Lung (tissue), 12 donors: ENCODE measurements around the gene LTBP1. TPM values are rescaled to one million over a fixed set of nuclear protein-coding genes. Genes with fewer than 3 reads are reported as not detected.
A peak's percentile ranks its signal among the peaks of the same experiment; 100 is the strongest.

Experiments
- ATAC-seq: fragments of 200-7000 bp; cut with Tn5 transposase; one replicate; pipeline ENCODE4 v1.9.1; 2020; ENCODE audit warnings: moderate number of reproducible peaks; ENCODE audit not compliant: insufficient read depth, low FRiP score
- DNase-seq, 3 donors: peaks; one replicate each; pipeline ENCODE4 v3.0.0-alpha.2; 2013 to 2017
- H3K27ac ChIP-seq, 2 donors: one replicate each; pipeline ENCODE4 v1.5.1; 2013; ENCODE audit warnings: mild to moderate bottlenecking in 2 of 2, moderate library complexity in 2 of 2, control low read depth in 1 of 2, inconsistent platforms in 1 of 2, low read depth in 1 of 2, low read length in 1 of 2
- H3K27me3 ChIP-seq, 3 donors: one replicate each; pipeline ENCODE4 v1.5.1; 2013; ENCODE audit warnings: low read length in 2 of 3; ENCODE audit not compliant: control insufficient read depth in 3 of 3, insufficient read depth in 3 of 3
- H3K36me3 ChIP-seq, 4 donors: one replicate each; pipeline ENCODE4 v1.5.1; 2013; ENCODE audit warnings: low read length in 4 of 4, mild to moderate bottlenecking in 1 of 4, moderate library complexity in 1 of 4; ENCODE audit not compliant: control insufficient read depth in 4 of 4, insufficient read depth in 4 of 4
- H3K4me1 ChIP-seq, 5 donors: one replicate each; pipeline ENCODE4 v1.5.1; 2013; ENCODE audit warnings: low read length in 5 of 5, mild to moderate bottlenecking in 2 of 5, moderate library complexity in 1 of 5; ENCODE audit not compliant: control insufficient read depth in 5 of 5, insufficient read depth in 5 of 5
- H3K4me3 ChIP-seq: one replicate; pipeline ENCODE4 v1.5.1; 2013; ENCODE audit warnings: mild to moderate bottlenecking, control low read depth, moderate library complexity
- H3K9ac ChIP-seq, 2 donors: one replicate each; pipeline ENCODE4 v1.5.1; 2013; ENCODE audit warnings: low read length in 2 of 2, control low read depth in 1 of 2; ENCODE audit not compliant: insufficient read depth in 1 of 2
- H3K9me3 ChIP-seq, 4 donors: one replicate each; pipeline ENCODE4 v1.5.1; 2013; ENCODE audit warnings: low read length in 3 of 4, mild to moderate bottlenecking in 1 of 4, moderate library complexity in 1 of 4; ENCODE audit not compliant: control insufficient read depth in 4 of 4, insufficient read depth in 3 of 4
- CTCF ChIP-seq: IDR thresholded peaks from 2 replicates; pipeline ENCODE4 v1.5.1; 2012; ENCODE audit warnings: mild to moderate bottlenecking; ENCODE audit errors: control extremely low read depth, extremely low read depth
- whole genome bisulfite sequencing, 2 donors: extraction: QIAGEN DNeasy Blood & Tissue Kit; methylation state at CpG; one replicate each; pipeline ENCODE4 v1.1.7; 2013; 5-methylcytosine and 5-hydroxymethylcytosine counted together
- polyA plus RNA-seq, 2 donors: library from polyadenylated mRNA; stranded (reverse); fragments of 200-250 nt; gene quantifications; one replicate each; pipeline ENCODE4 v1.2.1, GENCODE V29; 2013
- total RNA-seq, 2 donors: library from RNA; depleted of rRNA in 1 of 2; stranded (reverse); fragments of >200 nt in 1 of 2; gene quantifications; one replicate each; pipeline ENCODE4 v1.2.1, GENCODE V29; 2014 to 2021
- donor health status: control.
- donor health status: control.
- donor health status: Bipolar disorder and iron deficiency.
- donor health status: healthy.
- donor health status: DM: yes; HTN: yes; CAD: no.

Gene LTBP1
- total and polyA plus RNA-seq, 4 donors: 8.8 to 57.4 (median 28.6) TPM

DNA sequence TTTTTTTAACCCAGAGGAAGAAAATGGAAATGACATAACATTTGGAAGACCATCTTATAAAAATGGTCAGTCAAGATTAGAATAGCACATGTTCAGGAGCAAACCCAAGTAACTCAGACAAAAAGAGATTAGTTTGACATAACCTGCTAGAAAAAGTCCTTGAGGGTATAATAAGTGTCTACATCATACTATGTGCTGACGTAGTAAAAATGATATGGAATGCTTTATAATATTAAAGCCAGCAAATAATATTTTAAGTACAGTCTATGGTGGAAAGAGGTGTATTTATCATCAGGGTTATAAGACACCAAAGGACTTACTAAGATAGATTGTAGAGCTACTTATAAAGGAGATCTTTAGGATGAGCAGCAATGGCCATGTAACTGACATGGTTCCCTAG is 169.0 kb downstream of the LTBP1 start:
- Histone ChIP-seq H3K36me3 (peaks cover 0 to 3% (median 0%) of the 10 kb centered on the region in 4 donors), H3K9ac (no peak overlapping the region), H3K27me3 (no peaks in the 10 kb centered on the region), H3K4me1 (peaks cover 0 to 14% (median 5%) of the 10 kb centered on the region in 5 donors), H3K4me3 (no peak overlapping the region), H3K9me3 (no peaks in the 10 kb centered on the region), H3K27ac (no peak overlapping the region)
- 90 to 93% methylated on average over 1 of the region's 1 CpG for WGBS, 2 donors
- TF ChIP-seq CTCF: no peak
- DNase-seq (peak in 1 of 3 donors; percentile 7), ATAC-seq (no peak)

DNA sequence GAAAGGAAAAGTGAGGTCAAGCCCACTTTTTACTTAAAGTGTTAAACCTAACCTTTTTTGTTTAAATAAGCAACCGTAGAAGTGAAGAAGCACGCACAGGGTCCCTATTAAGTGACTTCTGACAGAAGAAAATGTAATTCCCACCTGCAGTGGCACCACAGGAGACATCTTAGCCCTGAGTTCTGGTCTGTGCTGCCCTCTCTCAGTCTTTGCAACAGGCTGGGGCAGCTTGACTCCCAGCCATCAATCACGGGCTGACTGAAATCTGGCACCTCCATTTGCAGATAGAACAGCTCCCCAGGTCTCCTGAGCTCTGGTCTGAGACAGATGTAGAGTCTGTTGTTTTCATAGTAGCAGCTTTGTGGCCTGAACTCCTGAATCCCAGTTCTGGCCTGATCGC is 170.0 kb downstream of the LTBP1 start:
- ATAC-seq (no peak), DNase-seq (no peak)
- Histone ChIP-seq H3K4me1 (peaks cover 0 to 9% (median 0%) of the 10 kb centered on the region in 5 donors), H3K9ac (no peak overlapping the region), H3K4me3 (no peak overlapping the region), H3K27ac (no peak overlapping the region), H3K27me3 (no peaks in the 10 kb centered on the region), H3K36me3 (no peaks in the 10 kb centered on the region), H3K9me3 (no peaks in the 10 kb centered on the region)
- 78 to 90% methylated on average over 4 of the region's 4 CpGs for WGBS, 2 donors
- no peak for TF ChIP-seq CTCF

DNA sequence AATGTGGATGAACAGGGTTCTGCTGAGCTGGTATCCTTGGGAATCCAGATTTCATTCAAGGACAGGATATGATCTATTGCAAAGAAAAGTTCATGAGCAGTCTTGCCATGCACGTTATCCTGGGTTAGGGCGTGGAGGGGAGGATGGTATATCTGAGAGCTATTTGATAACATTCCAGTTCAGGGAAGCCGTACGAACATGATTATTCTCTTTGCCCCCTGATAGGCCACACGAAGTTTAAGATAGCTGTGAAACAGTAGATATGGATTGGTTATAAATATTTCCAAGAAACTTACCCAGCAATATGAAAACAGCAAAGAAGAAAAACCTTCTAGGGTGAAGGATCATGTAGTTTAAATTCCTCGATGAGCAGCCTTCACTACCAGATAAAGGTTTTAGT is 171.9 kb downstream of the LTBP1 start:
- Histone ChIP-seq H3K4me1 (peaks cover 0 to 6% (median 0%) of the 10 kb centered on the region in 5 donors), H3K27ac (no peak overlapping the region), H3K27me3 (no peaks in the 10 kb centered on the region), H3K9me3 (no peaks in the 10 kb centered on the region), H3K9ac (no peak overlapping the region), H3K36me3 (no peaks in the 10 kb centered on the region), H3K4me3 (no peak overlapping the region)
- ATAC-seq: no peak
- 94 to 97% methylated on average over 6 of the region's 6 CpGs for WGBS, 2 donors
- no peak for TF ChIP-seq CTCF
- DNase-seq: no peak

DNA sequence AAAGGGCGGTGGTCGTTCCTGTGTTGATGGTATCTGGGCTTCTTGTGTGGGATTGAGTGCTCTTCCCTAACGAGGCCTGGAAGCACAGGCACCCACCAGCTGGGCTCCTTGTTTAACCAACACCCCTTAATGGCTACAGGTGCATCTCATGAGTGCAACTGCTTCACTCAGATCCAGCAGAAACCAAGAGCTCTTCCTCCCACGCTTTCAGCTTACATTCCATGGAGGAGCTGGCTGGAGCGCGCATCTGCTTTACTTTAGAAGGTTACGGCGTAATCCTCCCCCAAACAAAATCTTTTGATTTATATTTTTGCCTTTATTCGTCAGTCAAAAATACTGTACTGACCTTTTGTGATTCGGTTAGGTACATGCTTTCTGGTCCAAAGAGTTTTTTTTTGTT is 174.7 kb downstream of the LTBP1 start:
- TF ChIP-seq CTCF: no peak
- 92 to 94% methylated on average over 10 of the region's 10 CpGs for WGBS, 2 donors
- DNase-seq (no peak), ATAC-seq (no peak)
- Histone ChIP-seq H3K27me3 (no peaks in the 10 kb centered on the region), H3K36me3 (no peaks in the 10 kb centered on the region), H3K9me3 (no peaks in the 10 kb centered on the region), H3K27ac (no peak overlapping the region), H3K4me3 (no peak overlapping the region), H3K9ac (no peak overlapping the region), H3K4me1 (peaks cover 0 to 6% (median 0%) of the 10 kb centered on the region in 5 donors)
